Measurements from ENCODE around the gene MAST2.
"Not testable (repeated sequence)": the region's sequence is repeated elsewhere in the genome, so short reads cannot be mapped to it uniquely, and the experiment has no call there.

Gene MAST2

DNA sequence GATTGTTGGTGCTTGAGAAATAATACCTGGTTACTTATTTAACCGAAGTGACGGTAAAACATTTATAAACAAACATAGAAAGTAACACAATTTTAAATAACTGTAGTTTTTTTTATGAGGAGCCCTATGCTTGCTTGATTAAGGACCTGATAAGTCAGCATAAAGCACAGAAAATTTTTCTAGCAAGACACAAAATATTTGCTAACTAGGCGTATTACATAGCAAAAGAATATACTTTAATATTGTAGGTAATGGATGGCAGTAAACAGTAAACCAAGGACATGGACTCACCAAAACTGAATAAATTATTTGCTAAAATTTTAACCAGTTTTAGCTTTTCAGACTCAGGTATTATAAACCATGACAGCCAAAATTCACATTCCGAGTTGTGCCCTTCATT, 90.9 kb downstream of the MAST2 start:
- DNase-seq (ENCODE audit: low read depth in 2 of 2), result no peak

DNA sequence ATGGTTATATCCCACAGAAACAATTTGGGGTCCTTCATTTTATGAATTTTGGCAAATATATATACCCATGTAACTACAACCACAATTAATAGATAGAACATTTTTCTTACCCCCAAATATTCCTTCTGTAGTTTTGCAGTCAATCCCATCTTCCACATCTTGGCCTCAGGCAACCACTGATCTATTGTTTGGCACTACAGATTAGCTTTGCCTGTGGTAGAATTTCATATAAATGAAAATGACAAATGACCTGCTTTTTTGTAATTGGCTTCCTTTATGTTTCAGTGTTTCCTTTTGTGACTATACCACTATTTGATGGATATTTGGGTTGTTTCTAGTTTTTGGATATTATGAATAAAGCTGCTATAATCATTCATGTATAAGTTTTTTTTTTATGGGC, 91.5 kb downstream of the MAST2 start:
- no peak for DNase-seq (ENCODE audit: low read depth in 2 of 2)

DNA sequence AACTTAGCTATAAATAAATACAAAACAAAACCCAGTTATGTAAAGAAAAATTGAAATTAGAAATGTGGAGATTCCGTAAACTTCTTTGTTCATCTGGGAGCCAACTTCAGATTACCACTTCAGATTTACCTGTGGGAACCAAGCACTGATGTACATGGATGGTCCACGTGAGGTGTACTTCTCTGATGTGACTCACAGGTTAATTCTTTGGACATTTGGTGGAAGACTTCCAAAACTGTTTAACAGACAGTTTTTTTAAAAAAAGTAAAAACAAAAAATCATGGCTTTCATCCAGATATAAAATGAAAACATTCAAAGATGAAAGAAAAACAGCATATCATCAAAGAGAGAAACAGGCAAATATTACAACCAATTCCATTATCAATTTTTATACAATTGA, 92.0 kb downstream of the MAST2 start:
- DNase-seq (ENCODE audit: low read depth in 2 of 2), result no peak

DNA sequence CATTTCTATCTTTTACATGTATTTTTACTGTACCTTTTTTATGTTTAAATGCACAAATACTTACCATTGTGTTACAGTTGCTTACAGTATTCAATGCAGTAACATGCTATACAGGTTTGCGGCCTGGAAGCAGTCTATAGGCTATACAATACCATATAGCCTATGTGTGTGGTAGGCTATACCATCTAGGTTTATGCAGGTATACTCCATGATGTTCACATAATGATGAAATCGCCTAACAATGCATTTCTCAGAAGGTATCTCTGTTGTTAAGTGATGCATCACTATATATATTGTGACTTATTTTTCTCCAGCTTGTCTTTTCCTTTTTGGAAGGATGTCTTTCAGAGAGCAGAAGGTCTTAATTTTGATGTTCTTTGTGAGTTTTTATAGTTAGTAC, 103.5 kb downstream of the MAST2 start:
- no peak for DNase-seq (ENCODE audit: low read depth in 2 of 2)

DNA sequence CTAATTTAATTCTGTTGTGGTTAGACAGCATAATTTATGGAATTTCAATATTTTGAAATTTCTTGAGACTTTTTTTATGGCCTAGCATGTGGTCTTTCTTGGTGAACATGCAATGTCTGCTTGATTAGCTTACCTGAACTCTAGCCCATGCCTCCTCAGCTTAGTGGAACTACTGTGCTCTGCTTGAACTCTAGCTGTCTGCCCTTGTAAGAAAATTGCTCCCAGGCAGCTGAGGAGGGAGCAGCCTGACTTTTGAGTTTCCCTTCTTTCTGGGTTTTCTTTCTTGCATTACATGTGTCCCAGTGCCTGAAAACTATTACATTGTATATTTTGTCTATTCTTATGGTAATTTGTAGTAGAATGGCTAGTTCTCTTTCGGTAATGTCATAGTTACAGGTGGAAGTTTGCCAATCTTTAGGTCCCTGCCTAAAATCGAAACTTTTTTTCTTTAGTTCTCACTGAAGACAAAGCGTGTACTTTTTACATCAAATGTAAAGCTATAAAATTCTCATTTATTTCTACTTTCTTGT, 105.3 kb downstream of the MAST2 start:
- DNase-seq (ENCODE audit: low read depth in 2 of 2), result no peak

DNA sequence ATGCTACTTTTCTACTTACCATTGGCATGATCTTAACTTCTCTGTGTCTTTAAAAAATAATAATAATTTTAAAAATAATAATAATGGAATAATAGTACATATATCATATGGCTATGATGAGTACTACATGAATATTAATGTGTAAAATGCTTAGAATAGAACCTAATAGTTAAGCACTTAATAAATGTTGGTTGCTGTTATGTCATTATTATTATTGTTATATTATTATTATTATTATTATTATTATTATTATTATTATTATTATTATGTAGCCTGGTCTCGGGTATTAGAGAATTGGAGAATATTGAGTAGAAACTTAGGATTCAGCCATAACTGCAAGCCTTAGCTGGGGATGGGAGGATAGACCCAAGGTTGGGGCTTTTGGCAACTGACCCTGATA, 108.2 kb downstream of the MAST2 start:
- no peak for DNase-seq (ENCODE audit: low read depth in 2 of 2)

DNA sequence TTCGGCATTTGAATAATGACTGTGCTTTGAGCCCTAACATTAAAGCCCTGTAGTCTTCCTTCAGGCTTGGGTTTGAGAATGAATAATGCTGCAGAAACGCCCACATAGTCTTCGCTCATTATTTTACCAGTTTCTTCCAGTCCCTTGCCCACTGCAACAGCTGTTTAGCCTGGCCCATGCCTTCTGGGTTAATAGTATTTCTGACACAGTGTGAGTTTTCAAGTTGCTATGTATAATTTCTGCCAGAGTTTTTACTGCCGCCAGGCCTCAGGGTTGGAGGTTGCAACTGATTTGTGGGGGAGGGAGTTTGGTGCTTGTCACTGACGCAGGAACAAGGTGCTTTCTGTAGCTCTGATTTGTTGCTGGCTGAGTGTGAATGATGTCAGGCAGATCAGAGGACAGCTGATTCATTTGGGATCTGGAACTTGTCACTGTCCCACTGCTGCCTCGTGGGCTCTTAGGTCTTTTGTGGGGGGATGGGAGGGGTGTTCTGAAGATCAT, 109.8 kb downstream of the MAST2 start:
- DNase-seq (ENCODE audit: low read depth in 2 of 2), result peak; percentile 33 to 40

DNA sequence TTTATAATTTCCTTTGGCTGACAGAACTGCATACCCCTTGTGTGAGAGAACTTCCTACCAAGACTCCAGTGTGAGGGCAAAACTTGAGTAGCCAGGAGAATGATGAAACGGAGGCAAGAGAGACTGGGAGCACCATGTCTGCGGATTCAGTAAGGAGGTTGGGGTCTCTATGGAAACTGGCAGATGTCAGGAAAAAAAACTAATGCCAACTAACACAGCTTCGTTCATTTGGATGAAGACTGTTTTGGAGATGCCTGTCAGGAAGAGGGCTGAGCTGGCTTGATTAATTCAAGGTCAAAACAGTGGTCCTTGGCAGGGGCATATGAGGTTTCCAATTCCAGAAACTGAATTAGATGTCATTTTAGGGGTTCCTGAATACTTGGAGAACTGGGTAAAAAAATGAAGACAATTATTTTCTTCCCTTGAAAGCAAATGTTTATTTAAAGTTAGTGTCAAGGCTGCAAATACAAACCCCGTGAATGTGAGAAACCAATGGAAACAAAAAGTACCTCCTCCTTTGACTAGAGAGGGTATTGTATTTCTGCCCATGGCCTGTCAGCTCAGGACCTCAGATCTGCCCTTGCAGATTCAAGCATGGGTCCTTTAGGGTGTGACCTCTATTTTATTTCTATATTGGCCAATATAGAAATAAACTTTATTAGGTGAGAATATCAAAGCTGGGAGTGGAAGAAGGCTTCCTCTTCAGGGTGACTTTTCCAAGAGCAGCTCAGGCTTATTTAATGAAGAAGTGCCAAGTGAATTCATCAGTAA, 110.5 kb downstream of the MAST2 start:
- DNase-seq (ENCODE audit: low read depth in 2 of 2), result no peak

DNA sequence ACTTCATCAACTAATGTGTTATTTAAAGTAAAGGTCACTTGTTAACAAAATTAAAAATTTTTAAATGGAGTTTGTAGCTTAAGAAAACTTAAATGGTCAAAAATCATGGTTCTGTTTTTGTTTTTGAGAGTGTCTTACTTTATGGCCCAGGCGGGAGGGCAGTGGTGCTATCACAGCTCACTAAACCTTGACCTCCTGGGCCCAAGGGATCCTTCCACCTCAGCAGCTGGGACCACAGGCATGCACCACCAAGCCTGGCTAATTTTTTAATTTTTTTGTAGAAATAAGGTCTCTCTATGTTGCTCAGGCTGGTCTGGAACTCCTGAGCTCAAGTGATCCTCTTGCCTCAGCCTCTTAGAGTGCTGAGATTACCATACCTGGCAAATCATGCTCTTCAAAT, 111.4 kb downstream of the MAST2 start:
- DNase-seq (ENCODE audit: low read depth in 2 of 2), result no peak

DNA sequence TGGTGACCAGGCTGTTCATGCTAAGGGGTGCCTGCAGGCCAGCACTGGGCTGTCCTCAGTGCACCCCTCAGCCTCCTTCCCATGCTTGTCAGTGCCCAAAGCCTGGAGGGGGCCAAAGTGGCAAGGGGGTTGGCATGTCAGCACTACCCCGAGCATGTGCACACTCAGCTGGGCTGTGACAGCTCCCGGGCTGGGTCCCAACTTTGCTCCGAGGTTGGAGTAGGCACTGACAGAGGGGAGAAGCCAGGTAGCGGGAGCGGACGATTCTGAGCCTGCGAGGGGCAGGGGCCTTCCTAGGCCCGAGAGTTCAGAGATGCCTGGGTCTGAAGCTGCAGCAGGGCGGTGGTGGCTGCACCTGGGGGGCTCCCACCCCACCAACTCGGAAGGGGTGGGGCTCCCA, 119.0 kb downstream of the MAST2 start:
- DNase-seq (ENCODE audit: low read depth in 2 of 2), result no peak

DNA sequence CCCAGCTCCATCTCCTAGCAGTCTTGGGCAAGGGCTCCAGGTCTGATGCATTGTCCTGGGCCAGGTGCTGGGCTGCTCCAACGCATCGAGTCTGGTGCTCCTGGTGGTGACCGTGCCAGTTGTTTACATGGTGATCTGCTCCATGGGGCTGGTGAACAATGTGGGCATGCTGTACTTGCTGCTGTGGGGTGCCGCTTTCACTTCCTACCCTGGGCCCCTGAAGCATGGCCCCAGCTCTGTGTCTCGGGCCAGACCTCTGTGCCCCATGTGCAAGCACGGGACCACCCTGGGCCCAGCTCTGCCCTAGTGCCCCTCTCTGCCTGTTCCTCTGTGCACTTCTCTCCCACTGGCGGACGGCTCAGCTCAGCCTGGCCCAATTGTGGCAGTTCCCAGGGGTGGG, 119.4 kb downstream of the MAST2 start:
- no peak for DNase-seq (ENCODE audit: low read depth in 2 of 2)

DNA sequence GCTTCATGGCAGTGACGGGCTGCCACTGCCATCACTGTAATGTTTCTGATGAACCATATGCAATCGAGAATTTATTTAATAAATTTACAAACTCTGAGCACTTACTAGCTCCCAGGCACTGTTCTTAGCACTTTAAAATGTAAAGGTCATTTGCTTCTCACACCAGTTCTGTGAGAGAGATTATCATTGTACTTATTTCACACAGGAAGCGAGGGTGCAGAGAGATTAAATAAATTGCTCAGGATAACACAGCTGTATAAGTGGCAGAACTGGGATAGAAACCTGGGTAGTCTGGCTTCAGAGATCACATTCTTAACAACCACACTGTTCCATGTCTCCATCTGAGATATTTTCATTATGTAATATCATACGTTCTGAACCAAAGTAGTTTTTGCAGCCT, 119.9 kb downstream of the MAST2 start:
- DNase-seq (ENCODE audit: low read depth in 2 of 2), result no peak

DNA sequence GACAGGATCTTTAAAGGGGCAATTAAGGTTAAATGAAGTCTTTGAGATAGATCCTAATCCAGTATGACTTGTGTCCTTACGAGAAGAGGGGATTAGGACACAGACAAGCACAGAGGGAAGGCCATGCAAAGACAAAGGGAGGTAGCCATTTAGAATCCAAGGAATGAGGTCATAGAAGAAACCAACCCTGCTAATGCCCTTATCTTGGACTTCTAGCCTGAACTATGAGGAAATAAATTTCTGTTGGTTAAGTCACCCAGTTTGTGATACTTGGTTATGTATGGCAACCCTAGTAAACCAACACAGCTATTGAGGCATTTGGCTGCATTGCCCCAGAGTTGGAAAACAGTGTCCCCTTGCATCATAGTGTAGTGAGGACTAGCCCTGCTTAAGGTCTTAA, 121.3 kb downstream of the MAST2 start:
- DNase-seq (ENCODE audit: low read depth in 2 of 2), result no peak

DNA sequence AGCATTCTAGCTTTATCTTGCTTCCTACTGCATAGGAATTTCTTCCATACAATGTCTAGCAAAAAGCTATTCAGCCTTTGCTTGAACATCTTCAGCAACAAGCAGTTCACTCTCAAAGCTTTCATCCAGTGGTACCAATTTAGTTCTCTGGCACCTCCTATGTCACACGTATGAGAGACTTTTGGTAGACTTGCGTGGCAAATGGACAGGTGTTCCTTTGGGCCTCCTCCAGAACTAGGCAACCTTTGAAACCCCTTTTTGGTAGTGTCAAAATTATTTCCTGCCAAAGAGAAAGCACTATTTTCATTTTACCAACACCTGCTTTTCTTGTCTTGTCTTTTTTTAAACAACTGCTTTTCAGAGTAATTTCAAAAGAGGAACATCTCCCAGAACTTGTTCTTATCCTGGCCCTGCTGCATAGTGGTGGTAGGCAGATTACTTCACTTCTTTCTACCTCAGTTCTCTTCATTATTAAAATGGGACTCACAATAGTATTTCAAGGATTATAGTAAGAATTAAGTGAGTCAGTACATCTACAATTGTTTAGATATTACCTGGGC, 122.4 kb downstream of the MAST2 start:
- DNase-seq (ENCODE audit: low read depth in 2 of 2), result no peak

DNA sequence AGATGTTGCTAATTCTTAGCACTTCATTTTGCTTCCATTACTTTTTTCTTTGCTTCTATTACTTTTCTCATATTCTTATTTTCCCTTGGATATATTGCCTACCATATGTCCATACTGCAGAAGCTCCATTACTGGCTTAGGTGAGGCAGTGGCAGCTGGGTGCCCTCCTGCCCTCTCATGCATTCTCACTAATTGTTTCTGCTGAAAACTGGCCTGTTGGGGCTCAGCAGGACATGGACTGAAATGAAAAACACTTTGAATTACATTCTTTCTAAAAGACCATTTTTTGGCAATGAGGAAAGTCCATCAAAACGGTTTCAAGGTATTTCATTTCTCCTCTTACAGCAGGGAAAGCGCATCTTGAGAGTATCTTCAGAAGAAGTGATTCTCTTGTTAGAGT, 122.9 kb downstream of the MAST2 start:
- DNase-seq (ENCODE audit: low read depth in 2 of 2), result no peak

DNA sequence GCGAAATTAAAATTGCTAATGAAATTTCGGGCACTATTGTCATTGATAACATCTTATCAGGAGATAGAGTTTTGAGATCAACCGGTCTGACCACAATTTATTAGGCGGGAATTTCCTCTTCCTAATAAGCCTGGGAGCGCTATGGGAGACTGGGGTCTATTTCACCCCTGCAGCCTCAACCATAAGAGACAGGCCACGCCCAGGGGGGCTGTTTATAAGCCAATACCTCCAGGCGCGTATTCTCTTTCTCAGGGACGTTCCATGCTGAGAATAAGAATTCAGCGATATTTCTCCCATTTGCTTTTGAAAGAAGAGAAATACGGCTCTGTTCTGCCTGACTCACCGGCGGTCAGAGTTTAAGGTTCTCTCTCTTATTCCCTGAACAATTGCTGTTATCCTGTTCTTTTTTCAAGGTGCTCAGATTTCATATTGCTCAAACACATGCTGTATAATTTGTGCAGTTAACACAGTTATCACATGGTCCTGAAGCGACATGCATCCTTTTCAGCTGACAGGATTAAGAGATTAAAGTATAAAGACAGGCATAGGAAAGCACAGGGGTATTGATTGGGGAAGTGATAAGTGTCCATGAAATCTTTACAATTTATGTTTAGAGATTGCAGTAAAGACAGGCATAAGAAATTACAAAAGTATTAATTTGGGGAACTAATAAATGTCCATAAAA, 124.0 kb downstream of the MAST2 start:
- not testable (repeated sequence) for DNase-seq (ENCODE audit: low read depth in 2 of 2)

DNA sequence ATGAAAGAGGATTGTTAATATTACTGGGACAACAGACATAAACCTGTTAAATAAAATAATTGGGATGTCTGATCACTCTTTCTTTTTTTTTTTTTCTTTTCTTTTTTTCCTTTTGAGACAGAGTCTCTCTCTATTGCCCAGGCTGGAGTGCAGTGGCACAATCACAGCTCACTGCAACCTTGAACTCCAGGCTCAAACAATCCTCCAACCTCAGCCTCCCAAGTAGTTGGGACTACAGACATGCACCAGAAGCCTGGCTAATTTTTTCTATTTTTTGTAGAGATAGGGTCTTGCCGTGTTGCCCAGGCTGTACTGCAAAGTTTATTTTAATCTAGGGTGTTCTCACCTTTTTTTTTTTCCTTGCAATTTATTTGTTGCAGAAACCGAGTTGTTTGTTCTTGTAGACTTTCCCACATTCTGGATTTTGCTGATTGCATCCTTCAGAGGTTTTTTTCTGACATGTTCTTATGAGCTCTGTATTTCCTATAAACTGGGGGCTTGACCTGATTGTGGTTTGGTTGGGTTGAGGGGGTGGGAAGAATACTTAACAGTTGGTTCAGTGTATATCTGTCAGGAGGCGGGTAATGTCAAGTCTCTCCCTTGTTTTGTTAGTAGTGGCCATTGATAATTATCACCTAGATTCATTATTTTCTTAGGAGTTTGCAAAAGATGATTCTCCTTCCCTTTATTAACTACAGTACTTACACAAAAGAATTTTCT, 125.2 kb downstream of the MAST2 start:
- no peak for DNase-seq (ENCODE audit: low read depth in 2 of 2)

DNA sequence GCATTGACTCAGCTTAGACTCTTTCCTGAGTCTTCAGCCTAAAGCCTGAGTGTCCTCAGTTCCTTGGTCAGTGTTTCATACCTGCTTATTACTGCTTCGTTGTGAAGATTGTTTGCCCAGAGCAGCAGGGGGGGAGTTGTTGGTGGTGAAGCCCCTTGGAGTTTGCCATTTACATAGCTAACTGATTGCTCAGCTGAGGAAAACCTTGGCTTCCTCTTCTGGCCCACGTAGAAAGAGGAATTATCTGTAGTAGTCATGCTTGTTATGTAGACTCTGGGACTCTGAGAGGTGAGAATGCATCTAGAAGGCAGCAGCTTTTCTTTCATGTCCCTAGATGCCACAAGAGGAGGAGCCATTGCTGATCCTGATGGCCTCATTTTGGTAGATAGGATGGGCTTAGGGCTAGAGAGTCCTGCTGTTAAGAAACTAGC, 125.9 kb downstream of the MAST2 start:
- peak in 1 of 2 experiments; percentile 26 for DNase-seq (ENCODE audit: low read depth in 2 of 2)

DNA sequence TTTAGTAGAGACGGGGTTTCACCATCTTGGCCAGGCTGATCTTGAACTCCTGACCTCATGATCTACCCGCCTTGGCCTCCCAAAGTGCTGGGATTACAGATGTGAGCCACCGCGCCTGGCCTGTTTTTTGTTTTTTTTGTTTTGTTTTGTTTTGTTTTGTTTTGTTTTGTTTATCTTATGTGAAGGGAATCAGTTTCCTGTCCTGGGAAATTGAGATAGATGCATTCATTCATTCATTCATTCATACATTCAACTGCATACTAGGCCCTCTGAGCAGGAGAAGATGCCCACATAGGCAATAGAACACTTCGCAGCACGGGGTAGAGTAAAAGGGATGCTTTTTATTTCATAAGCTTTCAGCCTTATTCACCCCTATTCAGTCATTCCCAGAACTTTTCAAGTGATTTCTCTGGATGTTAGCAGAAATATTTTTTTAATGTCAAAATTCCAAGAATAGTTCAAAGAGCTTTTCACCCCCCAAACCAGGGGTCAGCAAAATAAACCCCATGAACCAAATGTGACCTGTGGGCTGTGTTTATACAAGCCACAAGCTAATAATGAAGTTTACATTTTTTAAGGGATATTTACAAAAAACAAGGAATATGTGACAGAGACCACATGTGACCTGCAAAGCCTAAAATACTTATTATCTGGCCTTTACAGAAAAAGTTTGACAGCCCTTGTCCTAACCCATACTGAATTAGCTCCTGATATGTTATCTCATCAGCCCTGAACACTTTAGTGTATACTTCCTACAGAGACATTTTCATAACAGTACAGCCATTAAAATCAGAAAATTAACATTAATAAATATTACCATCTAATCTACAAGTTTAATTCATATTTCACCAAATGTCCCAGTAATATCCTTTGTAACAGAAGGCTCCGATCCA, 127.1 kb downstream of the MAST2 start:
- DNase-seq (ENCODE audit: low read depth in 2 of 2), result no peak

DNA sequence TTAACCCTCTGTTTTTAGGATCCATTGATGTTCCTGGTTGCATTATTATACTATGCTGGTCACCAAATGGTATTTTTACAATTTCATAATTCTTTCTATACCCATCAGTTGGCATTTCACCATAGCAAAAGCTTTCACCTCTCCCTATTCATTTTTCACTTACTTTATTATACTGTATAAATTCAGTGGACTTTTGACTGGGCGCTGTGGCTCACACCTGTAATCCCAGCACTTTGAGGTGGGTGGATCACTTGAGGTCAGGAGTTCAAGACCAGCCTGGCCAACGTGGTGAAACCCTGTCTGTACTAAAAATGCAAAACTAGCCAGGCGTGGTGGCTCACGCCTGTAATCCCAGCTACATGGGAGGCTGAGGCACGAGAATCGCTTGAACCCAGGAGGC, 128.8 kb downstream of the MAST2 start:
- not testable (repeated sequence) for DNase-seq (ENCODE audit: low read depth in 2 of 2)

DNA sequence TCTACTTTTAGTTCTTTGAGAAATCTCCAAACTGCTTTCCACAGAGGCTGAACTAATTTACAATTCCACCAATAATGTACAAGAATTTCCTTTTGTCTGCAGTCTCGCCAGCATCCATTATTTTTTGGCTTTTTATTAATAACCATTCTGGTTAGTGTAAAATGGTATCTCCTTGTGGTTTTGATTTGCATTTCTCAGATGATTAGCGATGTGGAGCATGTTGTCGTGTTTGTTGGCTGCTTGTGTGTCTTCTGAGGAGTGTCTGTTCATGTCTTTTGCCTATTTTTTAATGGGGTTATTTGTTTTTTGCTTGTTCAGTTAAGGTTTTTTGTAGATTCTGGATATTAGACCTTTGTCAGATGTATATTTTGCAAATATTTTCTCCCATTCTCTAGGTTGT, 131.5 kb downstream of the MAST2 start:
- DNase-seq (ENCODE audit: low read depth in 2 of 2), result no peak
